A549 (cell line): ENCODE measurements around the gene CARS1. TPM values are rescaled to one million over a fixed set of nuclear protein-coding genes. Genes with fewer than 3 reads are reported as not detected.

Experiments used
- ATAC-seq, 2 experiments: fragments of 200-7000 bp in 1 of 2; fragments of >200 bp in 1 of 2; cut with Nextera tagmentation in 1 of 2; cut with Tn5 transposase in 1 of 2; 3 replicates each; pipeline versions ENCODE4 v1.8.0 to v1.9.1; 2018 to 2020; ENCODE audit warnings: mild to moderate bottlenecking in 1 of 2, moderate library complexity in 1 of 2
- CTCF ChIA-PET: fragments of 300-600 bp; sonication (Branson Sonifier 250); formaldehyde crosslinking; extraction: SDS; loops from one replicate; lab custom pipeline; 2021; ENCODE audit warnings: antibody characterized with exemption, inconsistent platforms; lab: Yijun Ruan, JAX
- POLR2A ChIA-PET: fragments of 350-600 bp; formaldehyde crosslinking; extraction: SDS; loops from one replicate; lab custom pipeline; 2021; ENCODE audit warnings: antibody characterized with exemption, inconsistent platforms; lab: Yijun Ruan, JAX
- DNase-seq, 2 experiments: peaks; one replicate each; pipeline versions ENCODE4 v3.0.0 to v3.0.0-alpha.2; 2011 to 2016; ENCODE audit warnings: low read depth in 1 of 2, low spot score in 1 of 2
- FAIRE-seq: peaks from 2 replicates; lab custom pipeline; 2011; peaks lifted over from hg19 to GRCh38; lab: Jason Lieb, UNC
- H3K27ac ChIP-seq, 2 experiments: fragments of >200 bp; sonication (Bioruptor Twin); formaldehyde crosslinking; 3 replicates each; pipeline ENCODE4 v1.5.1; 2016 to 2017
- H3K4me1 ChIP-seq: fragments of >200 bp; sonication (Bioruptor Twin); formaldehyde crosslinking; 3 replicates; pipeline ENCODE4 v1.6.1; 2016
- H3K4me2 ChIP-seq: fragments of >200 bp; sonication (Bioruptor Twin); formaldehyde crosslinking; 3 replicates; pipeline ENCODE4 v1.6.1; 2016
- H3K4me3 ChIP-seq: fragments of >200 bp; sonication (Bioruptor Twin); formaldehyde crosslinking; 3 replicates; pipeline ENCODE4 v1.5.1; 2016
- H3K9me3 ChIP-seq: fragments of >200 bp; sonication (Bioruptor Twin); formaldehyde crosslinking; 3 replicates; pipeline ENCODE4 v1.6.1; 2016
- CBX2 ChIP-seq: fragments of 200-600 bp; sonication (generic); IDR thresholded peaks from 2 replicates; pipeline ENCODE4 v1.6.1; 2016; ENCODE audit warnings: low read depth, mild to moderate bottlenecking, borderline replicate concordance
- CHD2 ChIP-seq: fragments of 150-350 bp; IDR thresholded peaks from 2 replicates; pipeline ENCODE4 v1.6.1; 2014; ENCODE audit warnings: low read length; ENCODE audit not compliant: partially characterized antibody
- EHMT2 ChIP-seq: fragments of 200-600 bp; sonication (generic); IDR thresholded peaks from 2 replicates; pipeline ENCODE4 v1.6.1; 2016; ENCODE audit warnings: antibody characterized with exemption, low read depth, mild to moderate bottlenecking, moderate library complexity
- EP300 ChIP-seq, 2 experiments: fragments of >200 bp; sonication (Bioruptor Twin); formaldehyde crosslinking; IDR thresholded peaks; 2 replicates in 1 of 2; 3 replicates in 1 of 2; pipeline ENCODE4 v1.6.1; 2016 to 2017
- GATA3 ChIP-seq: IDR thresholded peaks from 2 replicates; pipeline ENCODE4 v1.6.1; 2012; ENCODE audit warnings: borderline replicate concordance
- HOXA7 ChIP-seq: fragments of 250-450 bp; sonication (Bioruptor Pico); IDR thresholded peaks from 2 replicates; pipeline ENCODE4 v1.5.0; 2020; ENCODE audit warnings: mild to moderate bottlenecking, moderate library complexity
- HOXB13 ChIP-seq: fragments of 250-450 bp; sonication (Bioruptor Pico); IDR thresholded peaks from 2 replicates; pipeline ENCODE4 v1.5.0; 2020; ENCODE audit warnings: low read depth, mild to moderate bottlenecking, moderate library complexity
- JUN ChIP-seq, 2 experiments: fragments of >200 bp; sonication (Bioruptor Twin); formaldehyde crosslinking; IDR thresholded peaks; 2 replicates in 1 of 2; 3 replicates in 1 of 2; pipeline ENCODE4 v1.6.1; 2016 to 2017
- MAFK ChIP-seq: fragments of 450-650 bp; IDR thresholded peaks from 2 replicates; pipeline ENCODE4 v1.6.1; 2014; ENCODE audit not compliant: partially characterized antibody
- MAZ ChIP-seq: fragments of 150-350 bp; IDR thresholded peaks from 2 replicates; pipeline ENCODE4 v1.6.1; 2014; ENCODE audit warnings: antibody characterized with exemption, low read depth, low read length, borderline replicate concordance
- NPAS2 ChIP-seq: fragments of 250-450 bp; sonication (Bioruptor Pico); IDR thresholded peaks from 2 replicates; pipeline ENCODE4 v1.8.0; 2022; ENCODE audit warnings: mild to moderate bottlenecking, moderate library complexity, borderline replicate concordance
- NR3C1 ChIP-seq: fragments of >200 bp; sonication (Bioruptor Twin); formaldehyde crosslinking; IDR thresholded peaks from 3 replicates; pipeline ENCODE4 v1.6.1; 2017
- RAD21 ChIP-seq, 2 experiments: fragments of >200 bp in 1 of 2; sonication (Bioruptor Twin) in 1 of 2; formaldehyde crosslinking in 1 of 2; IDR thresholded peaks in 1 of 2; conservative IDR thresholded peaks in 1 of 2; 2 replicates in 1 of 2; 3 replicates in 1 of 2; pipeline ENCODE4 v1.6.1; 2012 to 2018; ENCODE audit warnings: inconsistent platforms in 1 of 2
- RCOR1 ChIP-seq: fragments of 150-350 bp; IDR thresholded peaks from 2 replicates; pipeline ENCODE4 v1.6.1; 2014; ENCODE audit warnings: antibody characterized with exemption, low read length, low read depth
- RFX5 ChIP-seq: fragments of 450-650 bp; IDR thresholded peaks from 2 replicates; pipeline ENCODE4 v1.7.1; 2014; ENCODE audit warnings: antibody characterized with exemption, mild to moderate bottlenecking, moderate library complexity
- RNF2 ChIP-seq: fragments of 200-600 bp; sonication (generic); IDR thresholded peaks from 2 replicates; pipeline ENCODE4 v1.6.1; 2016; ENCODE audit warnings: low read depth, mild to moderate bottlenecking, antibody characterized with exemption, moderate library complexity, borderline replicate concordance
- SMC3 ChIP-seq: fragments of >200 bp; sonication (Bioruptor Twin); formaldehyde crosslinking; IDR thresholded peaks from 3 replicates; pipeline ENCODE4 v1.6.1; 2018; ENCODE audit warnings: inconsistent platforms
- TP53 ChIP-seq: fragments of 250-450 bp; sonication (Bioruptor Pico); IDR thresholded peaks from 2 replicates; pipeline ENCODE4 v1.5.0; 2021; ENCODE audit warnings: mild to moderate bottlenecking, moderate library complexity
- WGBS: methylation state at CpG from one replicate; pipeline ENCODE4 v1.1.6; 2017; ENCODE audit errors: missing lambda C conversion rate; 5-methylcytosine and 5-hydroxymethylcytosine counted together
- polyA plus RNA-seq, 4 experiments: library from polyadenylated mRNA; depleted of rRNA in 3 of 4; stranded (reverse); fragments of >200 nt; fragmentation: RNase III in 1 of 4; extraction: RNeasy Plus Mini Kit Qiagen cat#74134 plus additional on column Dnase treatment in 1 of 4; gene quantifications; 2 replicates in 3 of 4; 3 replicates in 1 of 4; pipeline ENCODE4 v1.2.3, GENCODE V29; 2011 to 2017
- TF ChIP-seq, protein P1 (sequence below): IDR thresholded peaks from 2 replicates; pipeline ENCODE4 v1.6.1; 2012; ENCODE audit warnings: low read depth, borderline replicate concordance
- TF ChIP-seq, protein P2 (sequence below): fragments of >200 bp; sonication (Bioruptor Twin); formaldehyde crosslinking; IDR thresholded peaks from 2 replicates; pipeline ENCODE4 v1.6.1; 2016
- TF ChIP-seq, protein P3 (sequence below): fragments of 250-450 bp; sonication (Bioruptor Pico); IDR thresholded peaks from 2 replicates; pipeline ENCODE4 v1.5.0; 2020; ENCODE audit warnings: low read depth, mild to moderate bottlenecking, moderate library complexity
- TF ChIP-seq, protein P4 (sequence below): IDR thresholded peaks from 2 replicates; pipeline ENCODE4 v1.6.1; 2012

Gene CARS1
- polyA plus RNA-seq, 2 of the 4 experiments (the other 2 are of a cell fraction): 52.7 to 130 TPM

DNA sequence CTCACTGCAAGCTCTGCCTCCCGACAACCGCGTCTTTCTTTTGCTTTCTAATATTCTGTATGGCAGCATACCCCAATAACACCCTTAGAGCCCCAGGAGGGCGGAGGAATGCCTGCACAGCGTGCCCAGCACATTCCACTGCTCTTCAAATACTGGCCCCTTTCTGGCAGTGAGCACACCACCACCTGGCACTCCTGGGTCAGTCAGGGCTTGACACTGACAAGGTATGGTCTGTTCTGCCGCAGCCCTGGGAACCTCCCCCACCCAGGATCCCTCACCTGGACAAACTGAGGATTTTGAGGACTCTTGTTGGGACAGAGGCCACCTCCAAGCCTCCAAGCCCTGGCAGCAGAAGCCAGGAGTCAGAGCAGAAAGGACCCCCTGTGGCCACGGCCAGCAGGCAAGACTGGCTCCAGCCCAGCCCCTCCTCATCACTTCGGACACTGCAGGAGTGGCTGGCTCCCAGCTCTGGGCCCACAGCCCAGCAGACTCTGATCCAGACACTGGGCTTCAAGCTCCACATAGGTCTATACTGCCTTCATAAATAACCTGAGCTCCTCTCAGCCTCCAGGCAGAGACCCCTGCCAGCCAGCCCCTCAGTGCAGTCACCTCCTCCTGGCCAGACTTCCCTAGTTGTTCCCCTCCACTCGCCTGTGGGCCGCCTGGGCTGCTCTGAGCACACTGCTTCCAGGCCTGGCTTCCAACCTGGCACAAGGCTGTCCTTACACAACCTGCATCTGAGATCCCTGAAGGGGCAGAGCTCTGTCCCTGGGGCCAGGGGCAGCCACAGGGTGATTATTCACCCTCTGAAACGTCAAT, 14.5 kb downstream of the CARS1 start (continued):
- TF ChIP-seq, protein P1, sequence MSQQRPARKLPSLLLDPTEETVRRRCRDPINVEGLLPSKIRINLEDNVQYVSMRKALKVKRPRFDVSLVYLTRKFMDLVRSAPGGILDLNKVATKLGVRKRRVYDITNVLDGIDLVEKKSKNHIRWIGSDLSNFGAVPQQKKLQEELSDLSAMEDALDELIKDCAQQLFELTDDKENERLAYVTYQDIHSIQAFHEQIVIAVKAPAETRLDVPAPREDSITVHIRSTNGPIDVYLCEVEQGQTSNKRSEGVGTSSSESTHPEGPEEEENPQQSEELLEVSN: no peak

DNA sequence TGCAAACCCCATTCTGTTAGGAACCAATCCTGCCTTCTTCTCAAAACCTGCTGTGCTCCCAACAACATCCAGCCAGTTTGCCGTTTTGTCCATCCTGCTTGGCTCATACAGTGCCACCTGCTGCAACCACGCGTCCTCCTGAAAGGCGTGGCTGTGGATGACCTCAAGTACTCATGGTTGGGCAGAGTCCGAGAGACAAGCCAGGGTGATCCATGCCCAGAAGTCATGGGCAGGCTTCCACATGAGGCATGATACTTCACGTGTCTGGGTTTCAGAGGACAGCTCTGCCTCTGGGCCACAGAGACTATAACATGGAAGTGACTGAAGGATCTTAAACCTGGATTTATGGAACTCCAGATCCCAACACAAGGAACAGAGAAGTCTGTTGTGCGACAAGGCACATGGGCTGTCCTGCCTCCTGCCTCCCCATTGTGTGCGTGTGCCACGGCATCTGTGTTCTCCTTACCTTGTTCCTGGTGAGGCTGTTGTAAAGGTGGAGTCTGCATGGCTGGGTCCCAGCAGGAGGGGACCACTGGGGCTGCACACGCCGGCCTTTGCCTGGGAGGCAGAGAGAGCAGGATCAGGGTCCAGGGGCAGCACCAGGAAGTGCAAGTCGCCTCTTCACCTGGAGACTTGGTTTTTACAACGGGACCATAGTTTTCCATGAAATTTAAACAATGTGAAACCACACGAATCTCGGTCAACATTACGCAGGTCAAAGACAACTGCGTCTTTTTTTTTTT, 15.4 kb downstream of the CARS1 start:
- no peak for DNase-seq
- H3K4me2 ChIP-seq: no peak overlapping the region
- POLR2A ChIA-PET: no interaction called here
- TF ChIP-seq CBX2: no peak
- TF ChIP-seq, protein P2, sequence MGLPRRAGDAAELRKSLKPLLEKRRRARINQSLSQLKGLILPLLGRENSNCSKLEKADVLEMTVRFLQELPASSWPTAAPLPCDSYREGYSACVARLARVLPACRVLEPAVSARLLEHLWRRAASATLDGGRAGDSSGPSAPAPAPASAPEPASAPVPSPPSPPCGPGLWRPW: no peak
- TF ChIP-seq, protein P1: no peak
- no peak for TF ChIP-seq RCOR1
- no peak for TF ChIP-seq RAD21 (conservative IDR thresholded peaks at IDR 0.05 in 1 of 2, IDR thresholded peaks at IDR 0.05 in 1 of 2)
- no peak for TF ChIP-seq NPAS2 (CRISPR knock-in tag)
- TF ChIP-seq, all 56 proteins: peak for 0
- H3K4me3 ChIP-seq: no peak overlapping the region
- 89% methylated on average over 16 of the region's 17 CpGs for WGBS
- ATAC-seq (no peak), FAIRE-seq (no peak)
- CTCF ChIA-PET: interaction anchor here (6.6 to 11.4 kb wide), 2 partner anchors 17 to 48 kb away, joined by 88 to 210 read pairs; no protein-coding TSS in a partner anchor
- no peak overlapping the region for H3K27ac ChIP-seq
- H3K4me1 ChIP-seq: no peaks in the 10 kb centered on the region
- H3K9me3 ChIP-seq: no peaks in the 10 kb centered on the region

- FAIRE-seq (no peak), ATAC-seq (no peak)
- Histone ChIP-seq H3K4me3 (no peak overlapping the region), H3K9me3 (no peaks in the 10 kb centered on the region), H3K4me2 (no peak overlapping the region), H3K4me1 (no peaks in the 10 kb centered on the region)
- WGBS: 94% methylated on average over 9 of the region's 9 CpGs
- CTCF ChIA-PET: interaction anchor here (6.6 to 11.4 kb wide), 2 partner anchors 16 to 49 kb away, joined by 88 to 210 read pairs; no protein-coding TSS in a partner anchor
- TF ChIP-seq EP300 (IDR thresholded peaks at IDR 0.05) (no peak), CHD2 (no peak), RNF2 (no peak), HOXB13 (CRISPR knock-in tag) (no peak), MAZ (no peak), MAFK (no peak), GATA3 (no peak), EHMT2 (no peak), RCOR1 (no peak), HOXA7 (no peak), JUN (IDR thresholded peaks at IDR 0.05) (no peak), TP53 (CRISPR knock-in tag) (no peak), RFX5 (no peak), NPAS2 (CRISPR knock-in tag) (no peak), SMC3 (no peak), NR3C1 (no peak)
- TF ChIP-seq, protein P3, sequence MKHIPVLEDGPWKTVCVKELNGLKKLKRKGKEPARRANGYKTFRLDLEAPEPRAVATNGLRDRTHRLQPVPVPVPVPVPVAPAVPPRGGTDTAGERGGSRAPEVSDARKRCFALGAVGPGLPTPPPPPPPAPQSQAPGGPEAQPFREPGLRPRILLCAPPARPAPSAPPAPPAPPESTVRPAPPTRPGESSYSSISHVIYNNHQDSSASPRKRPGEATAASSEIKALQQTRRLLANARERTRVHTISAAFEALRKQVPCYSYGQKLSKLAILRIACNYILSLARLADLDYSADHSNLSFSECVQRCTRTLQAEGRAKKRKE: no peak
- TF ChIP-seq, protein P4, sequence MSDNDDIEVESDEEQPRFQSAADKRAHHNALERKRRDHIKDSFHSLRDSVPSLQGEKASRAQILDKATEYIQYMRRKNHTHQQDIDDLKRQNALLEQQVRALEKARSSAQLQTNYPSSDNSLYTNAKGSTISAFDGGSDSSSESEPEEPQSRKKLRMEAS: no peak
- TF ChIP-seq, protein P2: no peak
- TF ChIP-seq, protein P1: no peak
- TF ChIP-seq, all 56 proteins: peak for 0
- POLR2A ChIA-PET: no interaction called here
- DNase-seq: no peak
- H3K27ac ChIP-seq: no peak overlapping the region
These were observed 16.3 kb downstream of the CARS1 start for GRCh38 chr11:3040881-3041280.
